Urinary bladder (tissue), 4 donors: ENCODE results near the gene UBE2I. TPM values are rescaled to one million over a fixed set of nuclear protein-coding genes. Genes with fewer than 3 reads are reported as not detected.

Experiments used
- DNase-seq: peaks from one replicate; pipeline ENCODE4 v3.0.0-alpha.2; 2015; ENCODE audit errors: extremely low spot score
- H3K27ac ChIP-seq: one replicate; pipeline ENCODE4 v1.5.1; 2013; ENCODE audit warnings: low read depth, mild to moderate bottlenecking, moderate library complexity
- H3K36me3 ChIP-seq: one replicate; pipeline ENCODE4 v1.6.1; 2013; ENCODE audit warnings: mild to moderate bottlenecking, moderate library complexity; ENCODE audit not compliant: insufficient read depth
- H3K4me1 ChIP-seq: one replicate; pipeline ENCODE4 v1.6.1; 2013; ENCODE audit warnings: mild to moderate bottlenecking, moderate library complexity; ENCODE audit not compliant: insufficient read depth
- H3K4me3 ChIP-seq: one replicate; pipeline ENCODE4 v1.5.1; 2013; ENCODE audit warnings: low read depth, low read length
- WGBS: extraction: QIAGEN DNeasy Blood & Tissue Kit; methylation state at CpG from one replicate; pipeline ENCODE4 v1.1.7; 2013; 5-methylcytosine and 5-hydroxymethylcytosine counted together
- polyA plus RNA-seq: library from polyadenylated mRNA; stranded (reverse); fragments of 200-250 nt; gene quantifications from one replicate; pipeline ENCODE4 v1.2.3, GENCODE V29; 2013
- total RNA-seq: library from RNA; depleted of rRNA; stranded (reverse); fragments of >200 nt; gene quantifications from one replicate; pipeline ENCODE4 v1.2.3, GENCODE V29; 2014
- donor health status: healthy with polysubstance abuse.
- donor health status: healthy.

The UBE2I gene
- total and polyA plus RNA-seq, 2 donors = 41.9 to 84.1 TPM

DNA sequence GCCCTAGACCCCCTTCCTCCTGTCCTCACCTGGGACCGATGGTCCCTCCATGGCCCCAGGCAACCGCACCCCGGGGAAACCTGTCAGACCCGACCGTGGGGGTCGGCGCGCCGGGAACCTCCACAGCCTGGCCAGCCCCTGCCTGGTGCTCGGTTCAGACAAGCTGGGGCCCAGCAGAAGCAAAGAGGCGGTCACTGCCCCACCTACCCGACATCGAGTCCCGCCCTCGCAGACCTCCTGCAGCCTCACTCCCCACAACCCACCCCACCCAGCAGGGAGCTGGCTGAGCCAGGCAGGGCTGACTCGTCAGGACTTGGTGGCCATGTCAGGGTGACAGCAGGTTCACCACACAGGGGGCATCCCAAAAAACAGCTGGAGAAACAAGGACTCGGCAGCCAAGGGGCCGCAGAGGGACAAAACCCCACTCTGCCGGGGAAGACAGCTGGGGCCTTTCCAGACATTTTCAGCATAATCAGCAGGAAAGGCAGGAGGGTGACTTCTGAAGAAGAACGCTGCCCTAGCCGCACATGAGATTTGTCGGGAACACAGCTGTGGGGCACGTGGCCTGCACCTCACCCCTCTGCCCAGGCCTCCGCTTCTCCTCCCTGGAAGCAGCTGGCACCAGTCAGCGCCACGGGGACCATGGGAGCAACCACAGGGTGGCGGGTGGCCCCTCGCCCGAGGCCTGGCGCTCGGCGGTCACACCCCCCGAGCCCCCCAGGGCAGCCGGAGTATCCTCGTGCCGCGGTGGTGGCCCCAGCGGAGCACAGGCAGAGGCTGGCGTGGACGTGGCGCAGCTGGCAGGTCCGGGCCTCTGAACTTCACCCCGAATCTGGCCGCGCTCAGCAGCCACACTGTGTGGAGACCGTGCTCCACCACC lies 65.2 kb downstream of the UBE2I start:
- WGBS = 91% methylated on average over 46 of the region's 46 CpGs
- H3K4me1 ChIP-seq = peaks cover 3% of the 10 kb centered on the region
- H3K27ac ChIP-seq = no peak overlapping the region
- H3K36me3 ChIP-seq = no peaks in the 10 kb centered on the region
- H3K4me3 ChIP-seq = no peak overlapping the region
- DNase-seq = no peak

DNA sequence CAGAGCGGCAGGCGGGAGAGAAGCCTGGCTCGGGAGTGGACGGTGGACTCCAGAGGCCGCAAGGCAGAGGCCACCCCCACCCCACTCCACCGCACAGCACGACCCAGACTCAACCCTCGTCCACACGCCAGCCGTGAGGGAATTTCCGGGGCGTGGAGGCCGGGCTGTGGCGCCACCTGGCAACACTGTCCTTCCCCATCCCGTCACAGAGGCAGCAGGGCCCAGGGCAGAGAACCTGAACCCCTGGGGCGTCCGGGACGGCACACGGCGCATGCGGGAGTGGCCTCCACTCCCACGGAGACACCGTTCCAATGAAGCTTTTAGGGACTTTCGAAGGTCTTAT lies 65.8 kb downstream of the UBE2I start:
- Histone ChIP-seq H3K4me3 (no peak overlapping the region), H3K36me3 (no peaks in the 10 kb centered on the region), H3K4me1 (peaks cover 3% of the 10 kb centered on the region), H3K27ac (no peak overlapping the region)
- DNase-seq = no peak
- 93% methylated on average over 24 of the region's 24 CpGs for WGBS

DNA sequence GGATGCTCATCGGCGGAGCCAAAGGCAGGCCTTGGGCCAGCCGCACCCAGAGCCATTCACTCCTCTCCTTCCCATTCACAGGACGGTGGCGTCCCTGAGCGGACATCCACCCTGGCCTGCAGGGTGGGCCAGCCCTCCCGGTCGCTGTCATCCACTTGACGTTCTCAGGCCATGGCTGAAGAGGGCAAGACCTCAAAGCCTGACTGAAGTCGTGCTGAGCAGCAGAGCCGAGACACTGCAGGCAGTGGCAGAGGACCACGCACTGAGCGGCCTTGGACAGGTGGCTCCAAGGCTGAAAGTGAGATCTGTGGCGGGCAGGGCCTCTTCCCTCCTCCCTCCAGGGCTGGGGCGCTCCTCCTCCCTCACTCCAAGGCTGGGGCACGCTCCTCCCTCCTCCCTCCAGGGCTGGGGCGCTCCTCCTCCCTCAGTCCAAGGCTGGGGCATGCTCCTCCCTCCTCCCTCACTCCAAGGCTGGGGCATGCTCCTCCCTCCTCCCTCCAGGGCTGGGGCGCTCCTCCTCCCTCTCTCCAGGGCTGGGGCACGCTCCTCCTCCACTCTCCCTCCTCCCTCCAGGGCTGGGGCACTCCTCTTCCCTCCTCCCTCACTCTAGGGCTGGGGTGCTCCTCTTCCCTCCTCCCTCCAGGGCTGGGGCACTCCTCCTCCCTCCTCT lies 66.4 kb downstream of the UBE2I start:
- Histone ChIP-seq H3K36me3 (no peaks in the 10 kb centered on the region), H3K4me1 (peaks cover 3% of the 10 kb centered on the region), H3K27ac (no peak overlapping the region), H3K4me3 (no peak overlapping the region)
- no peak for DNase-seq
- WGBS = 90% methylated on average over 19 of the region's 19 CpGs

Other genes with a start within 250 kb of the UBE2I start
- 0.32 TPM for gene SSTR5, start 236.9 kb upstream of the UBE2I start, total RNA-seq
- gene SSTR5, start 236.9 kb upstream of the UBE2I start, polyA plus RNA-seq = 0.20 TPM
- not detected for gene C1QTNF8, start 213.4 kb upstream of the UBE2I start, total RNA-seq
- gene C1QTNF8, start 213.4 kb upstream of the UBE2I start, polyA plus RNA-seq = not detected
- gene CACNA1H, start 156.5 kb upstream of the UBE2I start, total RNA-seq = 10.6 TPM
- 151 TPM for gene CACNA1H, start 156.5 kb upstream of the UBE2I start, polyA plus RNA-seq
- gene TPSG1, start 84.4 kb upstream of the UBE2I start, total RNA-seq = not detected
- 0.71 TPM for gene TPSG1, start 84.4 kb upstream of the UBE2I start, polyA plus RNA-seq
- 4.4 TPM for gene TPSB2, start 79.5 kb upstream of the UBE2I start, total RNA-seq
- gene TPSB2, start 79.5 kb upstream of the UBE2I start, polyA plus RNA-seq = 80.3 TPM
- 10.8 TPM for gene TPSAB1, start 68.9 kb upstream of the UBE2I start, total RNA-seq
- 72.9 TPM for gene TPSAB1, start 68.9 kb upstream of the UBE2I start, polyA plus RNA-seq
- 1.1 TPM for gene TPSD1, start 53.6 kb upstream of the UBE2I start, total RNA-seq
- gene TPSD1, start 53.6 kb upstream of the UBE2I start, polyA plus RNA-seq = 2.1 TPM
- 0.63 TPM for gene BAIAP3, start 24.0 kb downstream of the UBE2I start, total RNA-seq
- 2.7 TPM for gene BAIAP3, start 24.0 kb downstream of the UBE2I start, polyA plus RNA-seq
- gene TSR3, start 42.2 kb downstream of the UBE2I start, total RNA-seq = 22.3 TPM
- 62.1 TPM for gene TSR3, start 42.2 kb downstream of the UBE2I start, polyA plus RNA-seq
- gene GNPTG, start 42.3 kb downstream of the UBE2I start, total RNA-seq = 28.0 TPM
- 70.4 TPM for gene GNPTG, start 42.3 kb downstream of the UBE2I start, polyA plus RNA-seq
- 11.2 TPM for gene UNKL, start 105.1 kb downstream of the UBE2I start, total RNA-seq
- gene UNKL, start 105.1 kb downstream of the UBE2I start, polyA plus RNA-seq = 18.7 TPM
- 8.5 TPM for gene UQCC4, start 111.1 kb downstream of the UBE2I start, total RNA-seq
- 26.4 TPM for gene UQCC4, start 111.1 kb downstream of the UBE2I start, polyA plus RNA-seq
- not detected for gene PERCC1, start 121.4 kb downstream of the UBE2I start, total RNA-seq
- not detected for gene PERCC1, start 121.4 kb downstream of the UBE2I start, polyA plus RNA-seq
- 0.37 TPM for gene CCDC154, start 134.9 kb downstream of the UBE2I start, total RNA-seq
- 0.86 TPM for gene CCDC154, start 134.9 kb downstream of the UBE2I start, polyA plus RNA-seq
- 19.6 TPM for gene CLCN7, start 165.4 kb downstream of the UBE2I start, total RNA-seq
- 64.0 TPM for gene CLCN7, start 165.4 kb downstream of the UBE2I start, polyA plus RNA-seq
- not detected for gene PTX4, start 179.3 kb downstream of the UBE2I start, total RNA-seq
- gene PTX4, start 179.3 kb downstream of the UBE2I start, polyA plus RNA-seq = 0.10 TPM
- gene TELO2, start 183.7 kb downstream of the UBE2I start, total RNA-seq = 10.6 TPM
- 39.7 TPM for gene TELO2, start 183.7 kb downstream of the UBE2I start, polyA plus RNA-seq
- gene TMEM204, start 224.0 kb downstream of the UBE2I start, total RNA-seq = 10.0 TPM
- 66.0 TPM for gene TMEM204, start 224.0 kb downstream of the UBE2I start, polyA plus RNA-seq